Endodermal cell (in vitro differentiated cells): ENCODE measurements around the gene BARHL1. TPM values are rescaled to one million over a fixed set of nuclear protein-coding genes. Genes with fewer than 3 reads are reported as not detected.

Experiments used
- DNase-seq: peaks from one replicate; pipeline ENCODE4 v3.0.0-alpha.2; 2017
- H3K27ac ChIP-seq: 2 replicates; pipeline ENCODE4 v1.5.1; 2013; ENCODE audit warnings: mild to moderate bottlenecking, low read depth, low read length, moderate library complexity
- H3K27me3 ChIP-seq: 2 replicates; pipeline ENCODE4 v1.6.1; 2013; ENCODE audit warnings: mild to moderate bottlenecking, low read length, moderate library complexity; ENCODE audit not compliant: insufficient read depth, control insufficient read depth, poor library complexity, severe bottlenecking
- H3K36me3 ChIP-seq: 2 replicates; pipeline ENCODE4 v1.7.0; 2013; ENCODE audit warnings: mild to moderate bottlenecking, low read length, moderate library complexity; ENCODE audit not compliant: control insufficient read depth, insufficient read depth
- H3K4me1 ChIP-seq: one replicate; pipeline ENCODE4 v1.7.0; 2013; ENCODE audit warnings: low read length; ENCODE audit not compliant: control insufficient read depth, insufficient read depth
- H3K4me3 ChIP-seq: 2 replicates; pipeline ENCODE4 v1.5.1; 2013; ENCODE audit warnings: mild to moderate bottlenecking, low read length, moderate library complexity
- H3K9ac ChIP-seq: 2 replicates; pipeline ENCODE4 v1.6.1; 2013; ENCODE audit warnings: mild to moderate bottlenecking, low read length, moderate library complexity; ENCODE audit not compliant: poor library complexity, severe bottlenecking; ENCODE audit errors: extremely low read depth
- H3K9me3 ChIP-seq: 2 replicates; pipeline ENCODE4 v1.6.1; 2013; ENCODE audit warnings: mild to moderate bottlenecking, low read length, moderate library complexity; ENCODE audit not compliant: control insufficient read depth
- H3K27ac Mint-ChIP-seq: 2 replicates; pipeline ENCODE4 v1.8.0; 2020; ENCODE audit warnings: mixed read lengths
- H3K27me3 Mint-ChIP-seq: 2 replicates; pipeline ENCODE4 v1.8.0; 2021; ENCODE audit warnings: mild to moderate bottlenecking, mixed read lengths; ENCODE audit not compliant: insufficient read depth
- H3K36me3 Mint-ChIP-seq: 2 replicates; pipeline ENCODE4 v1.8.0; 2020; ENCODE audit warnings: low read depth, mixed read lengths
- H3K4me1 Mint-ChIP-seq: 2 replicates; pipeline ENCODE4 v1.8.0; 2020; ENCODE audit warnings: mixed read lengths
- H3K4me3 Mint-ChIP-seq: 2 replicates; pipeline ENCODE4 v1.8.0; 2020; ENCODE audit warnings: mild to moderate bottlenecking, moderate library complexity, mixed read lengths
- H3K9me3 Mint-ChIP-seq: 2 replicates; pipeline ENCODE4 v1.8.0; 2020; ENCODE audit warnings: mild to moderate bottlenecking, mixed read lengths
- CTCF ChIP-seq: fragments of 200-600 bp; sonication (generic); conservative IDR thresholded peaks from 2 replicates; pipeline ENCODE4 v1.5.0; 2021; ENCODE audit warnings: antibody characterized with exemption, mild to moderate bottlenecking
- WGBS, 2 experiments: methylation state at CpG; one replicate each; pipeline versions ENCODE4 v1.1.5 to v1.1.7; 2013; ENCODE audit warnings: missing lambda C conversion rate in 2 of 2, mixed read lengths in 1 of 2; ENCODE audit not compliant: insufficient coverage in 1 of 2, insufficient read length in 1 of 2; 5-methylcytosine and 5-hydroxymethylcytosine counted together
- total RNA-seq, 2 donors: library from RNA; stranded (reverse); fragmentation: NEBNext Ultra II Directional in 1 of 2; extraction: Animal tissue kit (Norgen Biotek cat#: 25700) in 1 of 2; gene quantifications; 2 replicates in 1 of 2; 3 replicates in 1 of 2; pipeline ENCODE4 v1.2.1, GENCODE V29; 2021

The BARHL1 gene
- total RNA-seq, 2 donors from 2014 or later: not detected

- TF ChIP-seq CTCF: no peak
- H3K4me3 Mint-ChIP-seq: no peak overlapping the region
- Histone ChIP-seq H3K4me3 (no peak overlapping the region), H3K9me3 (no peaks in the 10 kb centered on the region), H3K27me3 (no peaks in the 10 kb centered on the region), H3K36me3 (peaks cover 93% of the 10 kb centered on the region), H3K4me1 (no peaks in the 10 kb centered on the region), H3K9ac (no peak overlapping the region), H3K27ac (no peak overlapping the region)
- no peaks in the 10 kb centered on the region for H3K27me3 Mint-ChIP-seq
- H3K9me3 Mint-ChIP-seq: no peaks in the 10 kb centered on the region
- no peak overlapping the region for H3K27ac Mint-ChIP-seq
- no peak for DNase-seq
- H3K4me1 Mint-ChIP-seq: peaks cover 4% of the 10 kb centered on the region
- WGBS, 2 experiments: 96 to 98% methylated on average over 7 of the region's 7 CpGs
- H3K36me3 Mint-ChIP-seq: peaks cover 83% of the 10 kb centered on the region
Observed at GRCh38 chr9:132609829-132610228, 27.4 kb downstream of the BARHL1 start.

- Histone ChIP-seq H3K36me3 (peaks cover 93% of the 10 kb centered on the region), H3K9ac (no peak overlapping the region), H3K4me1 (no peaks in the 10 kb centered on the region), H3K4me3 (no peak overlapping the region), H3K9me3 (no peaks in the 10 kb centered on the region), H3K27me3 (no peaks in the 10 kb centered on the region), H3K27ac (no peak overlapping the region)
- no peak overlapping the region for H3K4me3 Mint-ChIP-seq
- no peaks in the 10 kb centered on the region for H3K9me3 Mint-ChIP-seq
- TF ChIP-seq CTCF: no peak
- H3K4me1 Mint-ChIP-seq: peaks cover 4% of the 10 kb centered on the region
- no peaks in the 10 kb centered on the region for H3K27me3 Mint-ChIP-seq
- 91 to 96% methylated on average over 12 of the region's 12 CpGs for WGBS, 2 experiments
- no peak overlapping the region for H3K27ac Mint-ChIP-seq
- no peak for DNase-seq
- peaks cover 87% of the 10 kb centered on the region for H3K36me3 Mint-ChIP-seq
Observed at GRCh38 chr9:132610661-132611060, 28.3 kb downstream of the BARHL1 start.

GRCh38 chr9:132614324-132614723 lies 31.9 kb downstream of the BARHL1 start:
- Histone ChIP-seq H3K36me3 (peaks cover 99% of the 10 kb centered on the region), H3K27ac (no peak overlapping the region), H3K9ac (no peak overlapping the region), H3K4me3 (no peak overlapping the region), H3K27me3 (no peaks in the 10 kb centered on the region), H3K9me3 (no peaks in the 10 kb centered on the region), H3K4me1 (no peaks in the 10 kb centered on the region)
- Mint-ChIP-seq H3K4me1 (peaks cover 6% of the 10 kb centered on the region), H3K27me3 (no peaks in the 10 kb centered on the region), H3K36me3 (peaks cover 91% of the 10 kb centered on the region), H3K4me3 (no peak overlapping the region), H3K9me3 (no peaks in the 10 kb centered on the region), H3K27ac (no peak overlapping the region)
- WGBS, 2 experiments: 84 to 85% methylated on average over 5 to 6 of the region's 6 CpGs
- no peak for TF ChIP-seq CTCF
- no peak for DNase-seq
